NCI-H146 (cell line): Measurements from ENCODE around the gene CD3D.

Source experiments
- DNase-seq: peaks from one replicate; lab custom pipeline; 2025; lab: John Stamatoyannopoulos, UW

Gene CD3D

DNA sequence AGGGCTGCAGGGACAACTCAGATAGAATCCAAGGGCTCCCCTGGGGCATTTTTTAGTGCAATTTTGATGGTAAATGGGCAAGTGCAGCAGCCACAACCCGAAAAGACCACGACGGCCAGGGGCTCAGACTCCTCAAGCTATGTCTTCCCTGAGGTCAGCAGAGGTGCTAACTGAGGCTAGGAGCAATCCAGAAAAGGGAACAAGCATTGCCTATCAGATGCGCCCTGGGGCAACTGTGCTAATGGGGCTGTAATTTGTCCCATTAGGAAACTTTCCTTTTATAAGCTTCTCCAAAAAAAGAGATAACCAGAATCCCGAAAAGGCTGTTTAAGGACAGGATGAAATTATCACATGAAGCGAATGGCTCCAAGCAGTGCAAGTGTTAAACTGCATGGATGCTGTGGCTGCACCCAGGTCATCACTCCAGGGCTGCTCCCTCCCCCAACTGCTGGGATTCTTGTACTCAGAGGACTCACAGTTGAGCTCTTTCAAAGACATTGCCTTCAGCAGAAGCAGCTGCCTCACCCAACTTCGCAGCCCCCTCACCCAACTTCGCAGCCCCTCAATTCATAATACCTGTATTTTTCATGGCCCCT, 40.8 kb downstream of the CD3D start:
- DNase-seq, result no peak

DNA sequence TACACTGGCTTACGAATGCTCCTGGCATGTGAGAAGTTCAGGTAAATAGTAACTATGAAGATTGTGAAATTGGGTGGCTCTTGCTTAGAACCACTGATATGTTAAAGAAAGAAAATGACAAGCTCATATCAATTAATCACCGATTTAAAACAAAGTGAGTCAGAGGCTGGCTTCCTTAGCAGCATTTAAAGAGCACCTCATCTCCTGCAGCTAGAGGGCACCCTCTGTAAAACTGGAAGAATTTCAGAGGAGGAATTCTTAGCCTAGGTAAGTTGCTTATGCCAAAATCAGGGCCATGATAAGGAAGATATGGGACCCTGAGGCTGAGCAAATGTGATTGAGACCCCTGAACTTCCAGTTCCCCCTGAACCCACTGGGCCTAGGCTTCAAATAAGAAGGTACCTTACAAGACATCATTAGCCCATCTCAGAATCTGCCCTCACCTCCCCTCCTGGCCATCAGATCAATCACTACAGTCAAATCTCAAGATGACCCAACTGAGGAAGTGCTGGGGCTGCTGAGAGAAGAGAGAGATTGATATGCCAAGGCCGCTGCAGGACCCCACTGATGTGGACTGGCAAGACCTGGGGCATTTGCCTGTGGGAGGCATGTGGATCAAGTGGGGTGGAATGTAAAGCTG, 46.6 kb downstream of the CD3D start:
- DNase-seq, result no peak

GRCh38 chr11:118295199-118295598, 47.3 kb downstream of the CD3D start:
- DNase-seq, result no peak

DNA sequence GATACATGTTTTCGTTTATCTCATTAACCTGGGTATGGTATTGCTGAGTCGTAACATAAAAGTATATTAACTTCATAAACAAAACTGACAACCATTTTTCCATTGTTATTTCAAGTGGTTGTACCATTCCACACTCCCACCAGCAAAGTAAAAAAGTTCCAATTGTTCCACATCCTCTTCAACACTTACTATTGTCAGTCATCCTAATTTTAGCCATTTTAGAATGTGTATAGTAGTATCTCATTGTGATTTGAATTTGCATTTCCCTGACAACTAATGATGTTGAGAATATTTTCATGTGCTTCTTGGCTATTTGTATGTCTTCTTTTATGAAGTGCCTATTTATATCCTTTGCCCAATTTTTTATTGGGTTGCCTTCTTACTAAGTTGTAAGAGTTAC, 48.5 kb downstream of the CD3D start:
- DNase-seq, result no peak

DNA sequence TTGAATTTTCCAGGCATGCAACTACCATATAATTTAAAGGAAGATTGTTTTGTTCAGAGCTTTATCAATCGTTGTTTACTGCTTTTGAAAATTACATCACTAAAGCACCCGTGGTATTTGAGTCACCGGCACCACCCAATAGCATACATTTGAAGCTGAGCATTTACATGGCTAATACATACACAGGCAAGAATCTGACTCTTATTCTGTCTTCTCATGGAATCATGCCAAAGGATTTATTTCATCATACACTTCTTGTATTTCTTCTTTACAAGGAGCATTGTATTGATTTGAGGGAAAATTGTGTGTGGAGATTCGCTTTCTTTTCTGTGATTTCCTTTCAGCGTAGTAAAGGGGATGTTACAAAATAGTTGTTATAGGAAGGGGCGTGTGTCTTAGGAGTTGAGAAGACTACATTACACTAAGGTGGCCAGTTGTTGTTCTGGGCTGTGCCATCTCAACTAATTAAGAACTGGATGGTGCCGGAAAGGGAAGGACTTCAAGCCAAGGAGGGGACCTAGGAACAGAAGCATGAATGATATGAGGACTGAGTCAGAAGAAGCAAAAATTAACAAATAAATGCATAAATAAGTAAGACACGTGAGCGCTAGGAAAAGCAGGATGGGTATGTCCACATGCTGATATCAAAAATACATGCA, 50.9 kb downstream of the CD3D start:
- DNase-seq, result no peak

- no peak for DNase-seq
Observed at GRCh38 chr11:118290923-118291322, 51.6 kb downstream of the CD3D start.

DNA sequence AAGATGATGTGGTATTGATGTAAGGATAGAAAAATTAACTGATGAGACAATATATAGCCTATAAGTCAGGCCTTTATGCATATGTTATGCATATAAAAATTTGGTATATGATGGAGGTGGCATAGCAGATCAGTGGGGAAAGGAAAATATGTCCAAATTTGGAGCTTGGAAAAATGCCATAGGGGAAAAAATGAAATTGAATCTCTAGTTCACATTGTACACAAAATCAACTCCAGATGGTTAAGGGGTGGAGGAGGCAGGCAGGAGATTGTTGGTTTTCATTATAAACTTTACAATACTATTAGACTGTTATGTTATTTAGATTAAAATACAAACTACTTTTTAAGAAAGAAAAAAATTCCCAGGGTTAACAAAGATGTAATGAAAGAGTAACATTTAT, 53.1 kb downstream of the CD3D start:
- no peak for DNase-seq
